GM12872 (cell line): ENCODE measurements around the gene KANSL1.

Source experiments
- CTCF ChIP-seq: IDR thresholded peaks from 3 replicates; pipeline ENCODE4 v1.5.1; 2011; ENCODE audit warnings: low read depth, mild to moderate bottlenecking, low read length, moderate library complexity; ENCODE audit not compliant: insufficient read depth

The KANSL1 gene

GRCh38 chr17:46013127-46013501 is 180.1 kb downstream of the KANSL1 start:
- no peak for TF ChIP-seq CTCF

GRCh38 chr17:46012506-46013079 is 180.6 kb downstream of the KANSL1 start:
- no peak for TF ChIP-seq CTCF

DNA sequence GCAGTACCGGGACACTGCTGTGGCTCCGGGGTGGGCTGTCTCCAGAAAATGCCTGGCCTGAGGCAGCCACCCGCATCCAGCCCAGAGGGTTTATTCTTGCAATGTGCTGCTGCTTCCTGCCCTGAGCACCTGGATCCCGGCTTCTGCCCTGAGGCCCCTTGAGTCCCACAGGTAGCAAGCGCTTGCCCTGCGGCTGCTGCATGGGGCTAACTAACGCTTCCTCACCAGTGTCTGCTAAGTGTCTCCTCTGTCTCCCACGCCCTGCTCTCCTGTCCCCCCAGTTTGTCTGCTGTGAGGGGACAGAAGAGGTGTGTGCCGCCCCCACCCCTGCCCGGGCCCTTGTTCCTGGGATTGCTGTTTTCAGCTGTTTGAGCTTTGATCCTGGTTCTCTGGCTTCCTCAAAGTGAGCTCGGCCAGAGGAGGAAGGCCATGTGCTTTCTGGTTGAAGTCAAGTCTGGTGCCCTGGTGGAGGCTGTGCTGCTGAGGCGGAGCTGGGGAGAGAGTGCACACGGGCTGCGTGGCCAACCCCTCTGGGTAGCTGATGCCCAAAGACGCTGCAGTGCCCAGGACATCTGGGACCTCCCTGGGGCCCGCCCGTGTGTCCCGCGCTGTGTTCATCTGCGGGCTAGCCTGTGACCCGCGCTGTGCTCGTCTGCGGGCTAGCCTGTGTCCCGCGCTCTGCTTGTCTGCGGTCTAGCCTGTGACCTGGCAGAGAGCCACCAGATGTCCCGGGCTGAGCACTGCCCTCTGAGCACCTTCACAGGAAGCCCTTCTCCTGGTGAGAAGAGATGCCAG is 181.3 kb downstream of the KANSL1 start:
- no peak for TF ChIP-seq CTCF

DNA sequence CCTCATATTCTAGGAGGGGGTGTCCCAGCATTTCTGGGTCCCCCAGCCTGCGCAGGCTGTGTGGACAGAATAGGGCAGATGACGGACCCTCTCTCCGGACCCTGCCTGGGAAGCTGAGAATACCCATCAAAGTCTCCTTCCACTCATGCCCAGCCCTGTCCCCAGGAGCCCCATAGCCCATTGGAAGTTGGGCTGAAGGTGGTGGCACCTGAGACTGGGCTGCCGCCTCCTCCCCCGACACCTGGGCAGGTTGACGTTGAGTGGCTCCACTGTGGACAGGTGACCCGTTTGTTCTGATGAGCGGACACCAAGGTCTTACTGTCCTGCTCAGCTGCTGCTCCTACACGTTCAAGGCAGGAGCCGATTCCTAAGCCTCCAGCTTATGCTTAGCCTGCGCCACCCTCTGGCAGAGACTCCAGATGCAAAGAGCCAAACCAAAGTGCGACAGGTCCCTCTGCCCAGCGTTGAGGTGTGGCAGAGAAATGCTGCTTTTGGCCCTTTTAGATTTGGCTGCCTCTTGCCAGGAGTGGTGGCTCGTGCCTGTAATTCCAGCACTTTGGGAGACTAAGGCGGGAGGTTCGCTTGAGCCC is 182.5 kb downstream of the KANSL1 start:
- TF ChIP-seq CTCF: 0 out of 3 replicates have a peak, but pooled peaks have one; percentile 4

DNA sequence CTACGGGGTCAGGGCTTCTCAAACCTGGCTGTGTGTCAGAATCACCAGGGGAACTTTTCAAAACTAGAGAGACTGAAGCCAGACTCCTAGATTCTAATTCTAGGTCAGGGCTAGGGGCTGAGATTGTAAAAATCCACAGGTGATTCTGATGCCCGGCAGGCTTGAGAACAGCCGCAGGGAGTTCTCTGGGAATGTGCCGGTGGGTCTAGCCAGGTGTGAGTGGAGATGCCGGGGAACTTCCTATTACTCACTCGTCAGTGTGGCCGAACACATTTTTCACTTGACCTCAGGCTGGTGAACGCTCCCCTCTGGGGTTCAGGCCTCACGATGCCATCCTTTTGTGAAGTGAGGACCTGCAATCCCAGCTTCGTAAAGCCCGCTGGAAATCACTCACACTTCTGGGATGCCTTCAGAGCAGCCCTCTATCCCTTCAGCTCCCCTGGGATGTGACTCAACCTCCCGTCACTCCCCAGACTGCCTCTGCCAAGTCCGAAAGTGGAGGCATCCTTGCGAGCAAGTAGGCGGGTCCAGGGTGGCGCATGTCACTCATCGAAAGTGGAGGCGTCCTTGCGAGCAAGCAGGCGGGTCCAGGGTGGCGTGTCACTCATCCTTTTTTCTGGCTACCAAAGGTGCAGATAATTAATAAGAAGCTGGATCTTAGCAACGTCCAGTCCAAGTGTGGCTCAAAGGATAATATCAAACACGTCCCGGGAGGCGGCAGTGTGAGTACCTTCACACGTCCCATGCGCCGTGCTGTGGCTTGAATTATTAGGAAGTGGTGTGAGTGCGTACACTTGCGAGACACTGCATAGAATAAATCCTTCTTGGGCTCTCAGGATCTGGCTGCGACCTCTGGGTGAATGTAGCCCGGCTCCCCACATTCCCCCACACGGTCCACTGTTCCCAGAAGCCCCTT is 183.3 kb downstream of the KANSL1 start:
- TF ChIP-seq CTCF: no peak

DNA sequence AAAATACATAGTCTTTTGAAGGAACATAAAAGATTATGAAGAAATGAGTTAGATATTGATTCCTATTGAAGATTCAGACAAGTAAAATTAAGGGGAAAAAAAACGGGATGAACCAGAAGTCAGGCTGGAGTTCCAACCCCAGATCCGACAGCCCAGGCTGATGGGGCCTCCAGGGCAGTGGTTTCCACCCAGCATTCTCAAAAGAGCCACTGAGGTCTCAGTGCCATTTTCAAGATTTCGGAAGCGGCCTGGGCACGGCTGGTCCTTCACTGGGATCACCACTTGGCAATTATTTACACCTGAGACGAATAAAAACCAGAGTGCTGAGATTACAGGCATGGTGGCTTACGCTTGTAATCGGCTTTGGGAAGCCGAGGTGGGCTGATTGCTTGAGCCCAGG is 184.6 kb downstream of the KANSL1 start:
- no peak for TF ChIP-seq CTCF
